Neuron (in vitro differentiated cells): ENCODE measurements around the gene SOX10.

Experiments
- H2AFZ ChIP-seq: one replicate; pipeline ENCODE4 v1.6.1; 2013; ENCODE audit warnings: low read depth, mild to moderate bottlenecking, inconsistent platforms, low read length, moderate library complexity
- H3K27me3 ChIP-seq: one replicate; pipeline ENCODE4 v1.6.1; 2013; ENCODE audit warnings: low read length; ENCODE audit not compliant: insufficient read depth
- H3K36me3 ChIP-seq: one replicate; pipeline ENCODE4 v1.6.1; 2013; ENCODE audit warnings: low read length; ENCODE audit not compliant: insufficient read depth
- H3K4me1 ChIP-seq: one replicate; pipeline ENCODE4 v1.6.1; 2013; ENCODE audit warnings: low read length; ENCODE audit not compliant: insufficient read depth
- H3K4me3 ChIP-seq: 2 replicates; pipeline ENCODE4 v1.5.1; 2013; ENCODE audit warnings: mild to moderate bottlenecking, low read length, moderate library complexity
- H3K9me3 ChIP-seq: one replicate; pipeline ENCODE4 v1.6.1; 2013; ENCODE audit warnings: low read length

SOX10 gene

GRCh38 chr22:38005943-38006342 is 21.6 kb upstream of the SOX10 start:
- H3K4me1 ChIP-seq = no peaks in the 10 kb centered on the region
- H3K9me3 ChIP-seq = no peaks in the 10 kb centered on the region
- no peaks in the 10 kb centered on the region for H3K27me3 ChIP-seq
- H3K36me3 ChIP-seq = no peaks in the 10 kb centered on the region
- no peak overlapping the region for H3K4me3 ChIP-seq
- H2AFZ ChIP-seq = no peak overlapping the region

GRCh38 chr22:37999640-38000272 is 15.4 kb upstream of the SOX10 start:
- H3K4me1 ChIP-seq = peaks cover 2% of the 10 kb centered on the region
- H3K27me3 ChIP-seq = no peaks in the 10 kb centered on the region
- no peaks in the 10 kb centered on the region for H3K9me3 ChIP-seq
- no peak overlapping the region for H2AFZ ChIP-seq
- no peak overlapping the region for H3K4me3 ChIP-seq
- H3K36me3 ChIP-seq = no peaks in the 10 kb centered on the region

GRCh38 chr22:37999236-37999635 is 14.9 kb upstream of the SOX10 start:
- Histone ChIP-seq H3K36me3 (no peaks in the 10 kb centered on the region), H3K4me3 (no peak overlapping the region), H3K9me3 (no peaks in the 10 kb centered on the region), H3K4me1 (peaks cover 2% of the 10 kb centered on the region), H2AFZ (no peak overlapping the region), H3K27me3 (no peaks in the 10 kb centered on the region)

- H2AFZ ChIP-seq = no peak overlapping the region
- H3K4me3 ChIP-seq = no peak overlapping the region
- H3K9me3 ChIP-seq = no peaks in the 10 kb centered on the region
- H3K4me1 ChIP-seq = peaks cover 2% of the 10 kb centered on the region
- H3K36me3 ChIP-seq = no peaks in the 10 kb centered on the region
- H3K27me3 ChIP-seq = no peaks in the 10 kb centered on the region
Measured at GRCh38 chr22:37998543-37998942, 14.2 kb upstream of the SOX10 start.

GRCh38 chr22:37996515-37997246 is 12.3 kb upstream of the SOX10 start:
- no peak overlapping the region for H2AFZ ChIP-seq
- no peaks in the 10 kb centered on the region for H3K9me3 ChIP-seq
- H3K4me1 ChIP-seq = peaks cover 2% of the 10 kb centered on the region
- H3K36me3 ChIP-seq = no peaks in the 10 kb centered on the region
- H3K4me3 ChIP-seq = no peak overlapping the region
- H3K27me3 ChIP-seq = no peaks in the 10 kb centered on the region

- Histone ChIP-seq H3K9me3 (no peaks in the 10 kb centered on the region), H2AFZ (no peak overlapping the region), H3K27me3 (no peaks in the 10 kb centered on the region), H3K36me3 (no peaks in the 10 kb centered on the region), H3K4me1 (peaks cover 2% of the 10 kb centered on the region), H3K4me3 (no peak overlapping the region)
Measured at GRCh38 chr22:37996079-37996478, 11.7 kb upstream of the SOX10 start.

GRCh38 chr22:37995460-37995859 is 11.1 kb upstream of the SOX10 start:
- Histone ChIP-seq H3K27me3 (no peaks in the 10 kb centered on the region), H3K36me3 (no peaks in the 10 kb centered on the region), H3K4me3 (no peak overlapping the region), H2AFZ (no peak overlapping the region), H3K4me1 (peaks cover 2% of the 10 kb centered on the region), H3K9me3 (no peaks in the 10 kb centered on the region)

GRCh38 chr22:37994982-37995381 is 10.6 kb upstream of the SOX10 start:
- Histone ChIP-seq H3K9me3 (no peaks in the 10 kb centered on the region), H3K4me3 (no peak overlapping the region), H3K4me1 (peaks cover 2% of the 10 kb centered on the region), H2AFZ (no peak overlapping the region), H3K36me3 (no peaks in the 10 kb centered on the region), H3K27me3 (no peaks in the 10 kb centered on the region)

- no peaks in the 10 kb centered on the region for H3K27me3 ChIP-seq
- H3K36me3 ChIP-seq = no peaks in the 10 kb centered on the region
- no peak overlapping the region for H3K4me3 ChIP-seq
- no peak overlapping the region for H2AFZ ChIP-seq
- H3K4me1 ChIP-seq = peaks cover 2% of the 10 kb centered on the region
- H3K9me3 ChIP-seq = no peaks in the 10 kb centered on the region
Measured at GRCh38 chr22:37994049-37994448, 9.7 kb upstream of the SOX10 start.

GRCh38 chr22:37991731-37992442 is 7.5 kb upstream of the SOX10 start:
- no peak overlapping the region for H3K4me3 ChIP-seq
- no peaks in the 10 kb centered on the region for H3K9me3 ChIP-seq
- H3K36me3 ChIP-seq = no peaks in the 10 kb centered on the region
- no peak overlapping the region for H2AFZ ChIP-seq
- no peaks in the 10 kb centered on the region for H3K27me3 ChIP-seq
- H3K4me1 ChIP-seq = no peaks in the 10 kb centered on the region

GRCh38 chr22:37990862-37991261 is 6.5 kb upstream of the SOX10 start:
- Histone ChIP-seq H3K27me3 (no peaks in the 10 kb centered on the region), H3K9me3 (no peaks in the 10 kb centered on the region), H3K4me1 (no peaks in the 10 kb centered on the region), H3K36me3 (no peaks in the 10 kb centered on the region), H2AFZ (no peak overlapping the region), H3K4me3 (no peak overlapping the region)

- H3K4me3 ChIP-seq = no peak overlapping the region
- no peaks in the 10 kb centered on the region for H3K27me3 ChIP-seq
- H3K36me3 ChIP-seq = no peaks in the 10 kb centered on the region
- no peaks in the 10 kb centered on the region for H3K4me1 ChIP-seq
- no peaks in the 10 kb centered on the region for H3K9me3 ChIP-seq
- H2AFZ ChIP-seq = no peak overlapping the region
Measured at GRCh38 chr22:37990301-37990700, 5.9 kb upstream of the SOX10 start.
